GM12801 (cell line): ENCODE data around the gene STK26.

ENCODE experiments used
- TF ChIP-seq, protein P1 (sequence below): IDR thresholded peaks from one replicate; pipeline ENCODE4 v1.5.1; 2011; ENCODE audit warnings: control low read depth; ENCODE audit not compliant: insufficient read length; ENCODE audit errors: extremely low read depth

STK26 gene

DNA sequence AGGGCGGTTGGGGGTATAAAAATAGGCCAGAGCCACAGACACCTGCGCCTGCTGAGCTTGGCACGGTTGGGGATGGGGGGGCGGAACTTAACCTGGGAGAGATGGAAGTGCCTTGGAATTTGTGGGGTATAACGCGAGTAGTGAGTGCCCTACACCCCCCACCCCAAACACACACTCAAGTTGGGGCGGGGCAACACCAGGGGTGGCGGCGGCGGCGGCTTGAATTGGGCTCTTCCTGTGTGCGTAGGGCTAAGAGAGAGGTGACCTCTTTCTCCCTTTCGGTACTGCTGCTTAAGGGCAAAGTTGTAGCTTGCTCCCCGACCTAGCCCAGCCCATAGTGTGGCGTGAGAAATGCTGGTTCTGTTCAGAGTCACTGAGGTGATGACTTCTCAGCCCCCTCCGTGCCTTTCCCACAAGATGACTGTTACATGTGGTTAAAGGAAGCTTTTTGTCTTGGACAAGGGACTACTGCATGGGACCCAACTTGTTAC is 839 bp downstream of the STK26 start:
- TF ChIP-seq, protein P1, sequence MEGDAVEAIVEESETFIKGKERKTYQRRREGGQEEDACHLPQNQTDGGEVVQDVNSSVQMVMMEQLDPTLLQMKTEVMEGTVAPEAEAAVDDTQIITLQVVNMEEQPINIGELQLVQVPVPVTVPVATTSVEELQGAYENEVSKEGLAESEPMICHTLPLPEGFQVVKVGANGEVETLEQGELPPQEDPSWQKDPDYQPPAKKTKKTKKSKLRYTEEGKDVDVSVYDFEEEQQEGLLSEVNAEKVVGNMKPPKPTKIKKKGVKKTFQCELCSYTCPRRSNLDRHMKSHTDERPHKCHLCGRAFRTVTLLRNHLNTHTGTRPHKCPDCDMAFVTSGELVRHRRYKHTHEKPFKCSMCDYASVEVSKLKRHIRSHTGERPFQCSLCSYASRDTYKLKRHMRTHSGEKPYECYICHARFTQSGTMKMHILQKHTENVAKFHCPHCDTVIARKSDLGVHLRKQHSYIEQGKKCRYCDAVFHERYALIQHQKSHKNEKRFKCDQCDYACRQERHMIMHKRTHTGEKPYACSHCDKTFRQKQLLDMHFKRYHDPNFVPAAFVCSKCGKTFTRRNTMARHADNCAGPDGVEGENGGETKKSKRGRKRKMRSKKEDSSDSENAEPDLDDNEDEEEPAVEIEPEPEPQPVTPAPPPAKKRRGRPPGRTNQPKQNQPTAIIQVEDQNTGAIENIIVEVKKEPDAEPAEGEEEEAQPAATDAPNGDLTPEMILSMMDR = no peak

DNA sequence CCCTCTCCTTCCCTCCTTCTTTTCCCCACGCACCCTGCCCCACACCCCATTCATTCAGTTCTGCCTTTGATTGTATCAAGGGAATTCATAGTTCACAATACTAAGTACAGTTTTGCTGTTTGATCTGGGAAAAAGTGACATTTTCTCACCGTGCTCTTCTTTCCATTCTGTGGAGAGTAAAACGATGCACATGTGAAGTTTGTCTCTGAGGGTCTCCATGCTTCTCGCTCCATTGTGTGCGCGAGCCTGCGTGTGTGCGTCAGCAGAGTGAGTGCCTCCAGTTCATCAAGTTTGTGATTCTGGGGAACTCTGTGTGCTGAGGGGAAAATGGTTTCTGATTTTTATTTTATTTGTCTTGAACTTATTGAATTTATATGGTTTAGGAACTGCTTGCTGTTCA is 1.9 kb downstream of the STK26 start:
- TF ChIP-seq, protein P1 = no peak

DNA sequence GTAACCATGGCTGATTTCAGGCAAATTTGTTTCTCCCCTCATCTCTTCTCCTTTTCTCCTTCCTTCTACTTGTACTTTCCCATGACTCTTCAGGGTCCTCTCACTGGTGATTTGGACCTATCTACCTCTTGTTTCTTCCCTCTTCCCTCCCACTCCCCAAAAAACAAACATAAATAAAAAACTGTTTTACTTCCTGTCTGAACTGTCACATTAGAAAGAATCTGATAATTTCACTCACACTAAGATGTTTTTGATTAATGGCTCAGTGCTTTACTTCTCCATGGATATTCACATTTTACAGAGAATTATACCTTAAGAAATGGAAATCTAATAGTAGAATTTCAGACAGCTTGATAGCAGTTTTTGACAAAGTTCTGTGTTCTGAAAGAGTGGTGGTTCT is 7.2 kb downstream of the STK26 start:
- TF ChIP-seq, protein P1 = no peak

DNA sequence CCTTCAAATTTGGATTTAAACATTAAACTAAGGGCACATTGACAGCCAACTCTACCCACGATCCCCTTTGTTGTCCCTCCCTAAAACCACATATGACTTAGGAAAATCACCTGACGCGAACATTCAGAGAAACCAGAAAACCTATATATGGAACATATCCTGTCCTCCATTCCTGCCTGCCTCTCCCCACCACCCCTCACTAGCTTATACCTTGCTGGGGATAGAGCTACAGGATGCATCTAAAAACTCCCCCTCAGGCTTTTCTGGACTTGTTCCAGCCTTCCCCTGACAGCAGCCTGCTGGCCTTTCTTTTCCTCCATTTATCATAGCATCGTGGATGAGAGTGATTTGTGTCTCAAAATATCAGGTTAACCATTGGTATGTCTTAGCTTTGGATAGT is 8.8 kb downstream of the STK26 start:
- TF ChIP-seq, protein P1 = no peak

DNA sequence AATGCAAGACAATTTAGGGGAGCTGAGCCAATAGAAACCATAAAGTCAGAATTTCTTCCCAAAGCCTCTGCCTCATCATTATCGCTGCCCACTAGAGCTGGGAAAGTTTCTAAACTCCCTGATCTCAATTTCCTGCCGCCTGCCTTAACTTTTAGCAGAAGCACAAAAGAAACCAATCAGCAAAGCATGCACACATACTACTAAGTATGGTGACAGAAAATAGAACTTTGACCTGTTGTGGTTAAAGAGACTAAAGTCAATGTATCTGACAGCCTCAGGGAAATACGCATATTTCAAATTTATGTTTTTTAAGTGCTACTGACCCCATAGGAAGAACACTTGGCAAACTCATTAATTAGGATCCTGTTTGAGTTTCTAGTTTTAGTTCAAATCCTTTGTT is 10.1 kb downstream of the STK26 start:
- TF ChIP-seq, protein P1 = no peak

DNA sequence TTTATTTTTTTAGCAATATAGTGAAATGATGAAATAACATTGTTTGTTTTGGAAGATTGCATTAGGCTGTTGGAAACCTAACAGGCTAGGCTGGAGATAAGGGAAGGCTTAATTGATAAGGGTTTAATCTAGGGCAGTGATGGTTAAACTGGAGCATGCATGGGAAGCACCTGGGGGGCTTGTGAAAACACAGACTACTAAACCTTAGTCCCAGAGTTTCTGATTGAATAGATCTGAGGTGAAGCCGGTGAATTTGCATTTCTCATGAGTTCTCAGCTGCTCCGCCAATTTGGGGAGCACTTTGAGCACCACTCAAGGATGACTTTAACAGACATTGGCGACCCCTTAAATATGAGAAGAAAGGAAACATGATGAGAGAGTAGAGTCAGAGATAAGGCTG is 11.5 kb downstream of the STK26 start:
- TF ChIP-seq, protein P1 = no peak

DNA sequence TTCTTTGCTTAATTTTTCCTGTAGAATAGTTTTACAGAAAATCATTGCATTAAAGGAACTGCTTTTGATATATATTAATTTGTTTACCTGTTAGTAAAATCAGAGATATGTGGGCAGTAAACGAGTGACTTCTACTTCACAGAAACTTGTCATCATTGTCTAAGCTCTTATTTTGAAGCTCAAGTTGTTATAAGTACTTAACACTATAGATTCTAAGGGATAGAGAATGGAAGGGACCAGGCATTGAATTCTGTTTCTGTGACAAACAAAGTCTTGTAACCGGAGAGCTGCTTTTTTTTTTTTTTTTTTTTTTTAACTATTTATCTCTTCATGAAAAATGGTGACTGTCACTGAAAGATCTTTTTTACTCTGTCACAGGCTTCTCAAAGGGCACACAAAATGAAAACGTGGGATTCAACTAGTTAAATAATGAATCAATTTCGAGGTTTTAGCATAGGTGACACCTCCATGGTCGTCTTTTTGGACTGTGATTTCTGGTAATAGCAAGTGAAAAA is 14.4 kb downstream of the STK26 start:
- TF ChIP-seq, protein P1 = no peak

DNA sequence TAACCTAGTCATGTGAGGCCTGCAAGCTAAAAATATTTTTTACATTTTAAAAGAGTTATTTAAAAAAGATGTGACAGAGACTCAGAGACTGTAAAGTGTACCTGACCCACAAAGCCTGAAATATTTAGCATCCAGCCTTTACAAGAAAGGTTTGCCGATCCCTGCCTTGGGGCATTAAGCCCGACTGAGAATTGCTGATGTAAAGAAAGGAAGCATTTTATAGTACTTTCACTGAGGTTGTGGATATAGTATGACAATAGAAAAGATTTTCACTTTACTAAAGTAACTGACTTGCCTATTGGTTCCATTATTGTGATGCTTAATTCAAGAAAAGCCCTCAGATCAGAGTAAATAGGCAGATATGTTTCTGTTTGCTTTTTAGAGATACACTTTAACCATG is 17.0 kb downstream of the STK26 start:
- TF ChIP-seq, protein P1 = no peak
